GM12878 (cell line): ENCODE results near the gene MTMR8. TPM values are rescaled to one million over a fixed set of nuclear protein-coding genes. Genes with fewer than 3 reads are reported as not detected.

Experiments
- ATAC-seq: fragments of 200-7000 bp; cut with Tn5 transposase; 3 replicates; pipeline ENCODE4 v1.9.1; 2020; ENCODE audit warnings: mild to moderate bottlenecking, moderate library complexity
- BruUV-seq: library from RNA; stranded (reverse); fragments of 400-500 nt; replicated peaks from 2 replicates; lab custom pipeline; 2021; lab: Mats Ljungman, UMichigan
- CTCF ChIA-PET: fragments of 300-600 bp; sonication (Branson Sonifier 250); formaldehyde crosslinking; extraction: SDS; loops from one replicate; lab custom pipeline; 2021; ENCODE audit warnings: inconsistent platforms; lab: Yijun Ruan, JAX
- POLR2A ChIA-PET: fragments of 350-600 bp; formaldehyde crosslinking; extraction: SDS; loops from one replicate; lab custom pipeline; 2021; ENCODE audit warnings: inconsistent platforms; lab: Charles Lee
- RAD21 ChIA-PET: fragments of 300-600 bp; sonication (Branson Sonifier 250); formaldehyde crosslinking; loops from one replicate; lab custom pipeline; 2023; ENCODE audit warnings: antibody characterized with exemption; ENCODE audit not compliant: unreplicated experiment; lab: Charles Lee
- SMC1A ChIA-PET: fragments of 300-600 bp; sonication (Branson Sonifier 250); formaldehyde crosslinking; loops from one replicate; lab custom pipeline; 2023; ENCODE audit not compliant: unreplicated experiment, uncharacterized antibody; lab: Charles Lee
- DNase-seq: peaks from one replicate; pipeline ENCODE4 v3.0.0-alpha.2; 2011; ENCODE audit warnings: low read depth, low spot score
- FAIRE-seq: peaks from 3 replicates; lab custom pipeline; 2011; peaks lifted over from hg19 to GRCh38; lab: Jason Lieb, UNC
- H2AFZ ChIP-seq: 2 replicates; pipeline ENCODE4 v1.6.0; 2011; ENCODE audit warnings: low read depth, low read length, control low read depth; ENCODE audit not compliant: control insufficient read depth
- H3K27ac ChIP-seq: 2 replicates; pipeline ENCODE4 v1.5.1; 2011; ENCODE audit warnings: control low read depth; ENCODE audit not compliant: control insufficient read depth, insufficient read depth
- H3K27me3 ChIP-seq, 2 experiments: replicated peaks in 1 of 2; 2 replicates each; pipeline versions ENCODE4 v1.6.0 to v1.6.1; 2011; ENCODE audit warnings: low read length in 1 of 2; ENCODE audit not compliant: control insufficient read depth in 2 of 2, insufficient read depth in 2 of 2
- H3K36me3 ChIP-seq, 2 experiments: 2 replicates each; pipeline ENCODE4 v1.5.1; 2011; ENCODE audit warnings: low read length in 1 of 2; ENCODE audit not compliant: control insufficient read depth in 2 of 2, insufficient read depth in 2 of 2
- H3K4me1 ChIP-seq: 2 replicates; pipeline ENCODE4 v1.6.1; 2011; ENCODE audit warnings: mild to moderate bottlenecking, low read length, moderate library complexity, mixed read lengths; ENCODE audit not compliant: control insufficient read depth, insufficient read depth
- H3K4me2 ChIP-seq: 2 replicates; pipeline ENCODE4 v1.6.0; 2011; ENCODE audit warnings: control low read depth; ENCODE audit not compliant: control insufficient read depth, insufficient read depth
- H3K4me3 ChIP-seq: fragments of 200-600 bp; sonication (generic); 2 replicates; pipeline ENCODE4 v1.5.1; 2016
- H3K79me2 ChIP-seq: 2 replicates; pipeline ENCODE4 v1.6.0; 2011; ENCODE audit warnings: low read length; ENCODE audit not compliant: control insufficient read depth, insufficient read depth
- H3K9ac ChIP-seq: 2 replicates; pipeline ENCODE4 v1.8.0; 2011; ENCODE audit warnings: low read length, control low read depth, mixed read lengths; ENCODE audit not compliant: control insufficient read depth, insufficient read depth
- H3K9me3 ChIP-seq: replicated peaks from 3 replicates; pipeline ENCODE4 v1.5.1; 2011; ENCODE audit warnings: mild to moderate bottlenecking, low read length; ENCODE audit not compliant: control insufficient read depth, insufficient read depth
- H4K20me1 ChIP-seq: 2 replicates; pipeline ENCODE4 v1.6.0; 2011; ENCODE audit not compliant: control insufficient read depth, insufficient read depth
- ATF7 ChIP-seq: fragments of 450-650 bp; IDR thresholded peaks from 2 replicates; pipeline ENCODE4 v1.6.1; 2016; ENCODE audit warnings: low read depth, mild to moderate bottlenecking
- CEBPB ChIP-seq, 2 experiments: fragments of 150-350 bp in 1 of 2; IDR thresholded peaks; 2 replicates each; pipeline ENCODE4 v1.6.1; 2012 to 2014; ENCODE audit warnings: low read depth in 2 of 2, low read length in 2 of 2, borderline replicate concordance in 1 of 2, inconsistent platforms in 1 of 2
- ELK1 ChIP-seq: IDR thresholded peaks from 2 replicates; pipeline ENCODE4 v1.6.1; 2012; ENCODE audit warnings: low read depth, low read length, improper control_type of control experiment
- ETV6 ChIP-seq, 2 experiments: fragments of 450-650 bp in 1 of 2; IDR thresholded peaks in 1 of 2; conservative IDR thresholded peaks in 1 of 2; 2 replicates each; pipeline ENCODE4 v1.6.1; 2014; ENCODE audit warnings: antibody characterized with exemption in 1 of 2, borderline replicate concordance in 1 of 2, low read depth in 1 of 2, mild to moderate bottlenecking in 1 of 2, moderate library complexity in 1 of 2
- JUNB ChIP-seq: IDR thresholded peaks from 2 replicates; pipeline ENCODE4 v1.6.1; 2016; ENCODE audit warnings: antibody characterized with exemption, mild to moderate bottlenecking
- JUND ChIP-seq: IDR thresholded peaks from 2 replicates; pipeline ENCODE4 v1.6.1; 2012; ENCODE audit warnings: low read depth, mild to moderate bottlenecking, low read length, improper control_type of control experiment, moderate library complexity
- MYB ChIP-seq: fragments of 150-350 bp; IDR thresholded peaks from 2 replicates; pipeline ENCODE4 v1.6.1; 2014; ENCODE audit warnings: mild to moderate bottlenecking, low read depth, low read length, borderline replicate concordance
- PAX8 ChIP-seq: fragments of 450-650 bp; IDR thresholded peaks from 2 replicates; pipeline ENCODE4 v1.6.1; 2017; ENCODE audit warnings: mild to moderate bottlenecking, moderate library complexity
- REST ChIP-seq: IDR thresholded peaks from 2 replicates; pipeline ENCODE4 v1.6.1; 2012; ENCODE audit warnings: mild to moderate bottlenecking, low read depth, low read length
- STAT3 ChIP-seq: IDR thresholded peaks from 2 replicates; pipeline ENCODE4 v1.6.1; 2011; ENCODE audit warnings: low read depth, low read length, improper control_type of control experiment
- TARDBP ChIP-seq: IDR thresholded peaks from 2 replicates; pipeline ENCODE4 v1.6.1; 2016; ENCODE audit warnings: borderline replicate concordance
- TCF12 ChIP-seq: IDR thresholded peaks from 2 replicates; pipeline ENCODE4 v1.6.1; 2011; ENCODE audit warnings: low read depth, mild to moderate bottlenecking, low read length
- TCF3 ChIP-seq: IDR thresholded peaks from 2 replicates; pipeline ENCODE4 v1.6.1; 2012; ENCODE audit warnings: low read depth, mild to moderate bottlenecking, low read length, borderline replicate concordance; ENCODE audit not compliant: insufficient read depth
- TCF7 ChIP-seq: IDR thresholded peaks from 2 replicates; pipeline ENCODE4 v1.6.1; 2014; ENCODE audit warnings: antibody characterized with exemption, borderline replicate concordance
- ZBTB40 ChIP-seq: fragments of 450-650 bp; IDR thresholded peaks from 2 replicates; pipeline ENCODE4 v1.6.1; 2016; ENCODE audit warnings: mild to moderate bottlenecking, moderate library complexity, borderline replicate concordance
- ZNF384 ChIP-seq: IDR thresholded peaks from 2 replicates; pipeline ENCODE4 v1.6.1; 2012; ENCODE audit warnings: low read depth, mild to moderate bottlenecking, low read length, improper control_type of control experiment, borderline replicate concordance
- ZNF622 ChIP-seq: fragments of 450-650 bp; IDR thresholded peaks from 2 replicates; pipeline ENCODE4 v1.6.1; 2017; ENCODE audit warnings: mild to moderate bottlenecking, inconsistent platforms
- WGBS: methylation state at CpG from one replicate; pipeline ENCODE4 v1.1.6; 2016; ENCODE audit warnings: low lambda C conversion rate; ENCODE audit not compliant: insufficient replicate concordance, insufficient coverage; ENCODE audit errors: missing lambda C conversion rate; 5-methylcytosine and 5-hydroxymethylcytosine counted together
- in situ Hi-C: fragments of 300-500 bp; cut with MboI; formaldehyde crosslinking; loops from 9 replicates; pipeline ENCODE4 v1.14.3; 2018; ENCODE audit warnings: mixed read lengths
- intact Hi-C: fragments of 100-400 bp; cut with micrococcal nuclease; formaldehyde crosslinking; loops from one replicate; pipeline ENCODE4 v1.14.2; 2022; ENCODE audit not compliant: unreplicated experiment
- polyA plus RNA-seq, 11 experiments: library from polyadenylated mRNA; depleted of rRNA in 4 of 11; unstranded in 6 of 11; stranded (reverse) in 5 of 11; fragments of >200 nt; fragmentation: Nextera tagmentation in 4 of 11; fragmentation: Illumina TruSeq in 1 of 11; extraction: Ambion mirVana in 4 of 11; extraction: Trizol in 1 of 11; gene quantifications; 1 replicate in 1 of 11; 2 replicates in 10 of 11; pipeline versions ENCODE4 v1.2.1 to v1.2.3, GENCODE V29; 2011 to 2016; ENCODE audit warnings: inconsistent platforms in 2 of 11, missing spikeins in 2 of 11, low read depth in 1 of 11
- total RNA-seq, 4 experiments: library from RNA; depleted of rRNA in 3 of 4; stranded (reverse); fragments of >200 nt in 3 of 4; fragmentation: Illumina TruSeq in 1 of 4; extraction: Trizol in 1 of 4; gene quantifications; 2 replicates each; pipeline versions ENCODE4 v1.2.1 to v1.2.3, GENCODE V29; 2013 to 2021

MTMR8 gene
- total and polyA plus RNA-seq, 10 of the 15 experiments (the other 5 are each of a cell fraction or from before 2014, with no cell fraction given) = 2.0 to 4.7 (median 3.6) TPM

GRCh38 chrX:64398088-64398487 lies 2.8 kb upstream of the MTMR8 start:
- Histone ChIP-seq H3K36me3 (no peaks in the 10 kb centered on the region), H3K9ac (no peak overlapping the region), H3K4me2 (no peak overlapping the region), H3K27ac (no peak overlapping the region), H3K9me3 (no peaks in the 10 kb centered on the region), H3K79me2 (peaks cover 1% of the 10 kb centered on the region; the same call in 1 of the 2 replicates), H3K4me1 (no peaks in the 10 kb centered on the region), H2AFZ (no peak overlapping the region), H4K20me1 (no peaks in the 10 kb centered on the region), H3K27me3 (no peaks in the 10 kb centered on the region), H3K4me3 (no peak overlapping the region)
- ChIA-PET CTCF (no interaction called here), POLR2A (no interaction called here), RAD21 (no interaction called here), SMC1A (no interaction called here)
- DNase-seq (no peak), FAIRE-seq (no peak), ATAC-seq (no peak)
- 70% methylated on average over 1 of the region's 1 CpG for WGBS
- in situ Hi-C loops (loop anchor here (10.0 kb wide), 2 partner anchors 63 to 193 kb away; partner anchors contain the start of gene AMER1), intact Hi-C loops (no loop called here)
- BruUV-seq = no TSS peak
- no peak for TF ChIP-seq JUNB
- TF ChIP-seq ZNF622 = no peak
- no peak for TF ChIP-seq REST
- TF ChIP-seq JUND = no peak
- no peak for TF ChIP-seq TCF3
- TF ChIP-seq STAT3 = no peak
- no peak for TF ChIP-seq TARDBP
- TF ChIP-seq PAX8 = no peak
- no peak for TF ChIP-seq TCF12
- no peak for TF ChIP-seq ZNF384
- no peak for TF ChIP-seq MYB
- TF ChIP-seq ETV6 (conservative IDR thresholded peaks at IDR 0.05 in 1 of 2, IDR thresholded peaks at IDR 0.05 in 1 of 2; ENCODE audit: borderline replicate concordance in 1 of 2, low read depth in 1 of 2) = no peak
- no peak for TF ChIP-seq ELK1
- TF ChIP-seq TCF7 = no peak
- no peak for TF ChIP-seq ATF7
- TF ChIP-seq CEBPB (IDR thresholded peaks at IDR 0.05; ENCODE audit: borderline replicate concordance in 1 of 2, low read depth in 2 of 2, low read length in 2 of 2) = no peak
- TF ChIP-seq ZBTB40 = no peak
